ENCODE results near the gene MAPKAP1.

The MAPKAP1 gene

GRCh38 chr9:125470767-125471580 lies 236.0 kb downstream of the MAPKAP1 start (continued):
- TF ChIP-seq TSHZ2 (CRISPR knock-in tag; IDR thresholded peaks at IDR 0.05): no peak
- no peak for TF ChIP-seq BACH2 (CRISPR knock-in tag; IDR thresholded peaks at IDR 0.05; ENCODE audit: borderline replicate concordance)
- TF ChIP-seq CSDC2 (CRISPR knock-in tag; IDR thresholded peaks at IDR 0.05): no peak
- no peak for TF ChIP-seq POU6F1 (CRISPR knock-in tag; IDR thresholded peaks at IDR 0.05; ENCODE audit: borderline replicate concordance, low read depth)

GRCh38 chr9:125470189-125470588 lies 236.8 kb downstream of the MAPKAP1 start:
- TF ChIP-seq ISL1 (CRISPR knock-in tag; IDR thresholded peaks at IDR 0.05): peak; percentile 29; the same call in 1 of the 2 replicates
- TF ChIP-seq TOX (CRISPR knock-in tag; IDR thresholded peaks at IDR 0.05; ENCODE audit: borderline replicate concordance): no peak
- TF ChIP-seq ZFP30 (CRISPR knock-in tag; IDR thresholded peaks at IDR 0.05): no peak
- ATAC-seq: no peak

- no peak for TF ChIP-seq PATZ1 (CRISPR knock-in tag; IDR thresholded peaks at IDR 0.05; ENCODE audit: borderline replicate concordance)
- no peak for TF ChIP-seq ZNF70 (CRISPR knock-in tag; IDR thresholded peaks at IDR 0.05)
- TF ChIP-seq ESRRG (CRISPR knock-in tag; IDR thresholded peaks at IDR 0.05): no peak
- TF ChIP-seq POU6F1 (CRISPR knock-in tag; IDR thresholded peaks at IDR 0.05; ENCODE audit: borderline replicate concordance, low read depth): no peak
- TF ChIP-seq TCF4 (CRISPR knock-in tag; IDR thresholded peaks at IDR 0.05; ENCODE audit: borderline replicate concordance): no peak
- no peak for TF ChIP-seq ZFP3 (CRISPR knock-in tag; IDR thresholded peaks at IDR 0.05)
- no peak for TF ChIP-seq SNAI2 (CRISPR knock-in tag; IDR thresholded peaks at IDR 0.05)
- TF ChIP-seq ARNTL (CRISPR knock-in tag; IDR thresholded peaks at IDR 0.05; ENCODE audit: borderline replicate concordance, low read depth): no peak
- no peak for TF ChIP-seq OSR1 (CRISPR knock-in tag; IDR thresholded peaks at IDR 0.05)
- ATAC-seq: no peak
Observed at GRCh38 chr9:125468646-125469045, 238.4 kb downstream of the MAPKAP1 start.

GRCh38 chr9:125467116-125467740 lies 239.8 kb downstream of the MAPKAP1 start:
- TF ChIP-seq ISL1 (CRISPR knock-in tag; IDR thresholded peaks at IDR 0.05) (peak; percentile 83), CSRNP3 (CRISPR knock-in tag; IDR thresholded peaks at IDR 0.05) (no peak)
- ATAC-seq: no peak
